Astrocyte of the cerebellum (primary cell): ENCODE measurements around the gene LIPE.

ENCODE experiments used
- DNase-seq: peaks from one replicate; pipeline ENCODE4 v3.0.0-alpha.2; 2011; ENCODE audit warnings: low read depth
- H3K4me3 ChIP-seq: 2 replicates; pipeline ENCODE4 v1.5.1; 2011; ENCODE audit warnings: mild to moderate bottlenecking, low read depth, low read length, moderate library complexity
- CTCF ChIP-seq: IDR thresholded peaks from 2 replicates; pipeline ENCODE4 v1.5.1; 2012; ENCODE audit warnings: low read length, low read depth, moderate library complexity, mild to moderate bottlenecking; ENCODE audit errors: missing control alignments
- in situ Hi-C: cut with HindIII; loops from 2 replicates; pipeline ENCODE4 v1.10.0; 2017; ENCODE audit warnings: low sequenced_read_pairs

The LIPE gene

GRCh38 chr19:42419309-42419708 is 7.9 kb downstream of the LIPE start:
- DNase-seq = no peak
- in situ Hi-C loops = no loop called here
- H3K4me3 ChIP-seq = no peak overlapping the region
- TF ChIP-seq CTCF = no peak

- TF ChIP-seq CTCF = no peak
- in situ Hi-C loops = no loop called here
- H3K4me3 ChIP-seq = no peak overlapping the region
- no peak for DNase-seq
Measured at GRCh38 chr19:42412661-42413076, 14.5 kb downstream of the LIPE start.

- no peak overlapping the region for H3K4me3 ChIP-seq
- in situ Hi-C loops = no loop called here
- TF ChIP-seq CTCF = no peak
- DNase-seq = no peak
Measured at GRCh38 chr19:42412227-42412626, 15.0 kb downstream of the LIPE start.

GRCh38 chr19:42411581-42412178 is 15.5 kb downstream of the LIPE start:
- in situ Hi-C loops = no loop called here
- no peak overlapping the region for H3K4me3 ChIP-seq
- no peak for DNase-seq
- TF ChIP-seq CTCF = no peak

GRCh38 chr19:42410371-42410770 is 16.8 kb downstream of the LIPE start:
- no peak overlapping the region for H3K4me3 ChIP-seq
- TF ChIP-seq CTCF = no peak
- in situ Hi-C loops = no loop called here
- no peak for DNase-seq

GRCh38 chr19:42409477-42409876 is 17.7 kb downstream of the LIPE start:
- TF ChIP-seq CTCF = no peak
- no peak overlapping the region for H3K4me3 ChIP-seq
- in situ Hi-C loops = no loop called here
- DNase-seq = no peak

GRCh38 chr19:42407816-42408175 is 19.4 kb downstream of the LIPE start:
- no peak overlapping the region for H3K4me3 ChIP-seq
- in situ Hi-C loops = no loop called here
- DNase-seq = no peak
- TF ChIP-seq CTCF = no peak
